IPS DF 6.9 (cell line): ENCODE data around the gene TRIM17.

Experiments used
- DNase-seq: peaks from one replicate; pipeline ENCODE4 v3.0.0-alpha.2; 2013; ENCODE audit warnings: low read depth, low spot score
- H3K27ac ChIP-seq: one replicate; pipeline ENCODE4 v1.5.1; 2013; ENCODE audit warnings: low read length, control low read depth
- H3K27me3 ChIP-seq: 2 replicates; pipeline ENCODE4 v1.6.1; 2013; ENCODE audit warnings: mild to moderate bottlenecking, low read length; ENCODE audit not compliant: control insufficient read depth, insufficient read depth
- H3K36me3 ChIP-seq: 2 replicates; pipeline ENCODE4 v1.6.1; 2013; ENCODE audit warnings: low read length; ENCODE audit not compliant: control insufficient read depth, insufficient read depth
- H3K4me1 ChIP-seq: 2 replicates; pipeline ENCODE4 v1.6.1; 2013; ENCODE audit warnings: low read length; ENCODE audit not compliant: control insufficient read depth, insufficient read depth
- H3K4me3 ChIP-seq: 2 replicates; pipeline ENCODE4 v1.5.1; 2013; ENCODE audit warnings: mild to moderate bottlenecking, low read length
- H3K9me3 ChIP-seq: 2 replicates; pipeline ENCODE4 v1.6.1; 2013; ENCODE audit warnings: low read length, inconsistent platforms; ENCODE audit not compliant: control insufficient read depth, insufficient read depth
- WGBS: extraction: QIAGEN DNeasy Blood & Tissue Kit; methylation state at CpG from one replicate; pipeline ENCODE4 v1.1.7; 2013; ENCODE audit warnings: mixed read lengths, missing lambda C conversion rate; ENCODE audit not compliant: insufficient read length, insufficient coverage; 5-methylcytosine and 5-hydroxymethylcytosine counted together

TRIM17 gene

DNA sequence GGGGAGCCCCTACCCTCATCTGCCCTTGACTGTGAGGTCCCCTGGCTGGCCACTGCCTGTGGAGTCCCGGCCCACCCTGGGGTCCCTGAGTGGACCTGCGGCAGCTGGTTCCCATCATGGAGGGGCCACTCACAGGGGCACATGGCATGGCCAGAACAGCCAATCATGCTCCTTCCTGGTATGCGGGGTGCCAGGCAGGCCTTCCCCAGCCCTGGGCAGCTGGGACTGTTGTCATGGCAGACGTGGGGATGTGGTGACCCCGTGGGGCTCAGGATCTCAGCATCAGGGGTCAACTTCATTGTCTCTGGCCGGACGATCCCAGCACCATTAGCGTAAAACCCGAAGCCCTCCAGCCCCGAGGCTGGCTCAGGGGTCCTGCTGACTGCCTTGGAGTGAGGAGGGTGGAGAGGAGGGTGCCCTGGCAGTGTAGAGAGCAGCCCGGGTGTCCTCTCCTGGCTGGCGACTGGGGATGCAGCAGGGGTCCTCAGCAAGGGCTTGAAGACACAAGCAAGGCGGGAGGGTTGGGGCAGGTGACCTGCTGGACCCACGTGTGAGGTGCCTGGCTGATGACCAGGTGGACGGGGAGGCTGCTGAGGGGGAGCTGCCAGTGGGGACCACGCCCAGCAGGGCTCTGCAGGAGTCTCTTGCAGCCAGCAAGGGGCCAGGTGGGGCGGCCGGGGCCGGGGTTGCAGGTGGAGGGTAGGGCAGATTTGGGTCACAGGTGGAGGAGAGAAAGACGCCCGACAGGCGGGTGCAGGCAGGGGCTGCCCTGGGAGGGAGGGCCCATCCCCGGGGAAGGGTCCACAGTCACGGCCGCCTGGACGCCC lies 55.1 kb downstream of the TRIM17 start:
- no peak overlapping the region for H3K27ac ChIP-seq
- no peak overlapping the region for H3K4me3 ChIP-seq
- DNase-seq = no peak
- H3K4me1 ChIP-seq = no peaks in the 10 kb centered on the region
- no peaks in the 10 kb centered on the region for H3K9me3 ChIP-seq
- H3K27me3 ChIP-seq = no peaks in the 10 kb centered on the region
- no peaks in the 10 kb centered on the region for H3K36me3 ChIP-seq
- no CpG with 5 or more reads among the region's 26 CpGs for WGBS

DNA sequence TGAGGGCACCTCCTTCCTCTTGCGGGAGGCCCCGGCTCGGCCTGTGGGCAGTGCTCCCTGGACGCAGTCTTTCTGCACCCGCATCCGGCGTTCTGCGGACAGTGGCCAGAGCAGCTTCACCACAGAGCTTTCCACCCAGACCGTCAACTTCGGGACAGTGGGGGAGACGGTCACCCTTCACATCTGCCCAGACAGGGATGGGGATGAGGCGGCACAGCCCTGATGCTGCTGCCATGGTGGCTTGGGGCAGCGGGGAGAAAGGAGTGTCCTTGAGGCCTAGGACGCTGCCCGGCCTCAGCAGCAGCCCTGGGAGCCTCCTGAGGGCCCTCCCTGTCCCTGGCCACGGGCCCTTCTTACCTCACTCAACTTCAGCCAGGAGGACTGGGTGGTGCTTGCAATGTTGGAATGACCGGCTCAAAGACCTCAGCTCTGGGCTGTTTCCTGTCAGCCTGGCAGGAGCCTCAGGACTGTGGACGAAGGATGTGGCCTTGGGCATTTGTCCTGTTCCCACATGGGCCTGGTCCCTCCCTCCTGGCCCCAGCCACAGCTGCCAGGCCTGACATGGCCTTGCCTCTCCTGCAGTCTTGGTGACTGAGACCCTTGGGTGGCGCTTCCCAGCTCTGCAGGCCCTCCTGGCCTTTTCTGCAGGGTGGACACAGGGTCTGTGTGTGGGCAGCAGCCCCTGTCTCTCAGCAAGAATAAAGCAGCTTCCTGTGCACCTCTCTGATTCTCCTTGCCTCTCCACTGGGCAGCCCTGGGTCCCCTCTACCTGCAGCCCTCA lies 55.9 kb downstream of the TRIM17 start:
- Histone ChIP-seq H3K9me3 (no peaks in the 10 kb centered on the region), H3K4me3 (no peak overlapping the region), H3K27me3 (no peaks in the 10 kb centered on the region), H3K36me3 (no peaks in the 10 kb centered on the region), H3K4me1 (no peaks in the 10 kb centered on the region), H3K27ac (no peak overlapping the region)
- WGBS = no CpG with 5 or more reads among the region's 19 CpGs
- DNase-seq = no peak

DNA sequence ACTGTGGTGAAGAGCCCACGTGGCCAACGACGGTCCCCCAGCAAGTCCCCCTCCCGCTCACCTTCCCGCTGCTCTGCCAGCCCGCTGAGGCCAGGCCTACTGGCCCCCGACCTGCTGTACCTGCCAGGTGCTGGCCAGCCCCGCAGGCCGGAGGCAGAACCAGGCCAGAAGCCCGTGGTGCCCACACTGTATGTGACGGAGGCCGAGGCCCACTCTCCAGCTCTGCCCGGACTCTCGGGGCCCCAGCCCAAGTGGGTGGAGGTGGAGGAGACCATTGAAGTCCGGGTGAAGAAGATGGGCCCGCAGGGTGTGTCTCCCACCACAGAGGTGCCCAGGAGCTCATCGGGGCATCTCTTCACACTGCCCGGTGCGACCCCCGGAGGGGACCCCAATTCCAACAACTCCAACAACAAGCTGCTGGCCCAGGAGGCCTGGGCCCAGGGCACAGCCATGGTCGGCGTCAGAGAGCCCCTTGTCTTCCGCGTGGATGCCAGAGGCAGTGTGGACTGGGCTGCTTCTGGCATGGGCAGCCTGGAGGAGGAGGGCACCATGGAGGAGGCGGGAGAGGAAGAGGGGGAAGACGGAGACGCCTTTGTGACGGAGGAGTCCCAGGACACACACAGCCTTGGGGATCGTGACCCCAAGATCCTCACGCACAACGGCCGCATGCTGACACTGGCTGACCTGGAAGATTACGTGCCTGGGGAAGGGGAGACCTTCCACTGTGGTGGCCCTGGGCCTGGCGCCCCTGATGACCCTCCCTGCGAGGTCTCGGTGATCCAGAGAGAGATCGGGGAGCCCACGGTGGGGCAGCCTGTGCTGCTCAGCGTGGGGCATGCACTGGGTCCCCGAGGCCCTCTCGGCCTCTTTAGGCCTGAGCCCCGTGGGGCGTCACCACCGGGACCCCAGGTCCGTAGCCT lies 56.8 kb downstream of the TRIM17 start:
- no peak for DNase-seq
- no peaks in the 10 kb centered on the region for H3K9me3 ChIP-seq
- H3K27me3 ChIP-seq = no peaks in the 10 kb centered on the region
- no peaks in the 10 kb centered on the region for H3K36me3 ChIP-seq
- no peak overlapping the region for H3K27ac ChIP-seq
- no peak overlapping the region for H3K4me3 ChIP-seq
- no CpG with 5 or more reads among the region's 45 CpGs for WGBS
- H3K4me1 ChIP-seq = no peaks in the 10 kb centered on the region

DNA sequence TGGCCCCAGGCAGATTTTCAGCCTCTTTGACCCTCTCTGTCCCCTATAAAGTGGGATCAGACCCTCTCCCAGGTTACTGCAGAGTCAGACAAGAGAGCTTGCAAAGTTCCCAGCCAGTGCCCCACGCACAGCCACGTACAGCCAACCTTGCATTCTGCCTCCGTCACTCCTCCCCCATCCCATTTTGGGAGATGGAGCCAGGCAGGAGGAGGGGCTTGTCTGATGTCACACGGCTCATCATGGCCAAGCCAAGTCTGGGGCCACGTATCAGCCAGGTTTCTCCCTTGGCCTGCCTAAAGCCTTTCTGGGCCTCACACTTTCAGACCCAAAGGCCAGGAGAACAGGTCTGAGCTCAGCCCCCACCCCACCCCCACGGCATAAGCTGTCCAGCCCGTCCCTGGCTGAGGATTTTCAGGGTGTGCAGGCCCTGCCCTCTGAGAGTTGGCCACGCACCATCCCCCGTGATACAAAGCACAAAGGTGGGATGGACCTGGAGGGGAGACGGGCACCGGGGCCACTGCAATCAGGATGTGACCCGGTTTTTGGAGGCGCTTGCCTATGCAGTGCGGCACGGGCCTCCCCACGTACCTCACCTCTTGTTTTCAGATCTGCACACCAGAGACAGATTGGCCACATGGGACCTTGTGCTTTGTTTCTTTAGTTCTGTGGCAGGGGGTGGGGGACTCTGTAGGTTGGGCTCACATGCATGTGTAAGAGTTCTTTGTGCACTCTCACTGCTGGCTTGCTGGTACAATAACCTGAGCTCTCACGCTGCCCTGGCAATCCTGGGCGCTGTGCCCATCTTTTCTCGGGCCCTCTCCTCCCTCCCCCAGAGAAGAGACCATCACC lies 57.7 kb downstream of the TRIM17 start:
- Histone ChIP-seq H3K27ac (no peak overlapping the region), H3K9me3 (no peaks in the 10 kb centered on the region), H3K4me1 (no peaks in the 10 kb centered on the region), H3K36me3 (no peaks in the 10 kb centered on the region), H3K27me3 (no peaks in the 10 kb centered on the region), H3K4me3 (no peak overlapping the region)
- WGBS = no CpG with 5 or more reads among the region's 19 CpGs
- DNase-seq = no peak

DNA sequence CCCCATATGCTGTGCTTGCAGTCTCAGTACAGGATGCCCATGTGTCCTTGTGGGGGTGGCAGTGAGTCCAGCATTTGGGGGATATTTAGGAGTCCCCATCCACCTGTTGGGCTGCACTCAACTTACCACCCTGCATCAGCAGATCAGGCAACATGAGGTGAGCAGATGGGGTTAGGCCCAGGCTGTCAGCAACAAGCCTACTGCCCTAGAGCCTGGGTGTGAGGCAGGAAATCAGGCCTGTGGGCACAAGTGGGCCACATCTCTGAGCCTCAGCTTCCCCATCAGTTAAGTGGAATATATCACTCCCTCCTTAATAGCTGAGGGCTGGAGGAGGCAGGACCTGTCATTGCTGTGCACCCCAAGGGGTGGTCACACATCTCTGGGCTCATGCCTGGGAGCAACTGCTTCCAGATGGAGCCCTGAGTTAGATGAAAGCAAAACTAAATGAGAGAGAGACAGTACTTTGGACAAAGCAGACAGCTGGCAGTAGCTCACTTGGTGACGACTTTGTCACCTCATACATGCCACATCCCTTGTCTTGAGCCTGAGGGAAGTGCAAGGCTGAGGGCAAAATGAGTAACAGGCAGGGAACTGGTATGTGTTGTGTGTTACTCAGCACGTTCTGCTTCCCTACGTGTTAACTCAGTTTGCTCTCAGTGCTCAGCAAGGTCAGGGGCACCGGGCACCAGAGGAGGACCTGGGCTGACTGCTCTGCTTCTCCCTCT lies 58.5 kb downstream of the TRIM17 start:
- Histone ChIP-seq H3K27me3 (no peaks in the 10 kb centered on the region), H3K4me1 (no peaks in the 10 kb centered on the region), H3K9me3 (no peaks in the 10 kb centered on the region), H3K27ac (no peak overlapping the region), H3K36me3 (no peaks in the 10 kb centered on the region), H3K4me3 (no peak overlapping the region)
- no CpG with 5 or more reads among the region's 4 CpGs for WGBS
- no peak for DNase-seq
